Measurements from ENCODE around the gene NUP205.

The NUP205 gene

GRCh38 chr7:135645296-135645904, 87.7 kb downstream of the NUP205 start:
- Histone ChIP-seq H3K4me1 (ENCODE audit: low read length) (no peaks in the 10 kb centered on the region), H3K27me3 (ENCODE audit: low read depth, low read length) (no peaks in the 10 kb centered on the region), H3K27ac (ENCODE audit: low read length) (no peak overlapping the region), H3K4me3 (ENCODE audit: low read length) (no peak overlapping the region), H3K79me2 (ENCODE audit: low read length) (no peaks in the 10 kb centered on the region), H3K9ac (ENCODE audit: low read length) (no peak overlapping the region), H3K36me3 (replicated peaks; ENCODE audit: low read depth, low read length) (peaks cover 62% of the 10 kb centered on the region), H3K9me3 (ENCODE audit: insufficient read depth, low read length) (no peaks in the 10 kb centered on the region), H3K4me2 (ENCODE audit: low read length) (no peak overlapping the region), H4K20me1 (ENCODE audit: insufficient read depth, low read length) (no peaks in the 10 kb centered on the region), H2AFZ (ENCODE audit: low read depth, low read length) (no peak overlapping the region)
- TF ChIP-seq, protein P1, sequence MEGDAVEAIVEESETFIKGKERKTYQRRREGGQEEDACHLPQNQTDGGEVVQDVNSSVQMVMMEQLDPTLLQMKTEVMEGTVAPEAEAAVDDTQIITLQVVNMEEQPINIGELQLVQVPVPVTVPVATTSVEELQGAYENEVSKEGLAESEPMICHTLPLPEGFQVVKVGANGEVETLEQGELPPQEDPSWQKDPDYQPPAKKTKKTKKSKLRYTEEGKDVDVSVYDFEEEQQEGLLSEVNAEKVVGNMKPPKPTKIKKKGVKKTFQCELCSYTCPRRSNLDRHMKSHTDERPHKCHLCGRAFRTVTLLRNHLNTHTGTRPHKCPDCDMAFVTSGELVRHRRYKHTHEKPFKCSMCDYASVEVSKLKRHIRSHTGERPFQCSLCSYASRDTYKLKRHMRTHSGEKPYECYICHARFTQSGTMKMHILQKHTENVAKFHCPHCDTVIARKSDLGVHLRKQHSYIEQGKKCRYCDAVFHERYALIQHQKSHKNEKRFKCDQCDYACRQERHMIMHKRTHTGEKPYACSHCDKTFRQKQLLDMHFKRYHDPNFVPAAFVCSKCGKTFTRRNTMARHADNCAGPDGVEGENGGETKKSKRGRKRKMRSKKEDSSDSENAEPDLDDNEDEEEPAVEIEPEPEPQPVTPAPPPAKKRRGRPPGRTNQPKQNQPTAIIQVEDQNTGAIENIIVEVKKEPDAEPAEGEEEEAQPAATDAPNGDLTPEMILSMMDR (IDR thresholded peaks at IDR 0.05; ENCODE audit: low read depth, low read length), result peak; percentile 63
- TF ChIP-seq EZH2phosphoT487 (IDR thresholded peaks at IDR 0.05; ENCODE audit: low read depth), result no peak

DNA sequence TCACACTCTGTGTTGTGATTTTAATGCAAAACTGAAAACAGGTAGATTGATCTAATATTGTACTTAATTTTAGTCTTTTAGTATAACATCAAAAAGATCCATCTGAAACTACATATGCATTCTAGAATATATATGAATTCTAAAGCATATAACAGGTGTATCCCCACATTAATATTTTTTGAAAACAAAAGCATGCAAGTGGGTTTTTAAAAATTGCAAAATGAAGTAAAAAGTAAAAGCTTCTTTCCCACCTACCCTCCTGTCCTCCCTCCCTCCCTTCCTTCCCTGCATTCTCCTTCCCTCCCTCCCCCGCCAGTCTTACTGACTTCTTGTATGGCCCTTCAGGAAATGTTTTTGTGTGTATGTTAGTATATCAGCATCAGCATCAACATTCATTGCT, 90.0 kb downstream of the NUP205 start:
- H3K79me2 ChIP-seq (ENCODE audit: low read length), result no peaks in the 10 kb centered on the region
- no peak overlapping the region for H2AFZ ChIP-seq (ENCODE audit: low read depth, low read length)
- no peak for TF ChIP-seq EZH2phosphoT487 (IDR thresholded peaks at IDR 0.05; ENCODE audit: low read depth)
- TF ChIP-seq, protein P1 (IDR thresholded peaks at IDR 0.05; ENCODE audit: low read depth, low read length), result no peak
- no peak overlapping the region for H3K4me3 ChIP-seq (ENCODE audit: low read length)
- no peaks in the 10 kb centered on the region for H3K4me1 ChIP-seq (ENCODE audit: low read length)
- H3K9ac ChIP-seq (ENCODE audit: low read length), result no peak overlapping the region
- no peak overlapping the region for H3K27ac ChIP-seq (ENCODE audit: low read length)
- H3K36me3 ChIP-seq (replicated peaks; ENCODE audit: low read depth, low read length), result peaks cover 53% of the 10 kb centered on the region
- H4K20me1 ChIP-seq (ENCODE audit: insufficient read depth, low read length), result no peaks in the 10 kb centered on the region
- no peak overlapping the region for H3K4me2 ChIP-seq (ENCODE audit: low read length)
- H3K9me3 ChIP-seq (ENCODE audit: insufficient read depth, low read length), result no peaks in the 10 kb centered on the region
- H3K27me3 ChIP-seq (ENCODE audit: low read depth, low read length), result no peaks in the 10 kb centered on the region

DNA sequence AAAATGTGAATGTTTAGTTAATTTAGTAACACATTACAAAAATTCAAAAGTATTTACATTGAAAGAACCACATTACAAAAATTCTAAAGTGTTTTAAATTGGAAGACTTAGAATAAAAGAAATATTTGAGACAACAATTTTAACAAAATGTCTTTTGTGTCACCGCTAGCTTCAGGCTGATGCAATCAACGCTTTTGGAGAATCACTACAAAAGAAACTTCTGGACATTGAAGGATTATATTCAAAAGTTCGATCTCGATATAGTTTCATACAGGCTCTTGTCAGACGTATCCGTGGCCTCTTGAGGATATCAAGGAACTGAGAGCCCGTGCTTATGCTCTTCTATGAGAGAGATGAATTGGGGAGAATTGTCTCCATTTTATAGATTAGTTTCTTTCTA, 90.5 kb downstream of the NUP205 start:
- Histone ChIP-seq H3K9me3 (ENCODE audit: insufficient read depth, low read length) (no peaks in the 10 kb centered on the region), H2AFZ (ENCODE audit: low read depth, low read length) (no peak overlapping the region), H3K79me2 (ENCODE audit: low read length) (no peaks in the 10 kb centered on the region), H3K27ac (ENCODE audit: low read length) (no peak overlapping the region), H3K27me3 (ENCODE audit: low read depth, low read length) (no peaks in the 10 kb centered on the region), H3K4me3 (ENCODE audit: low read length) (no peak overlapping the region), H3K4me1 (ENCODE audit: low read length) (no peaks in the 10 kb centered on the region), H3K36me3 (replicated peaks; ENCODE audit: low read depth, low read length) (peaks cover 51% of the 10 kb centered on the region), H3K9ac (ENCODE audit: low read length) (no peak overlapping the region), H4K20me1 (ENCODE audit: insufficient read depth, low read length) (no peaks in the 10 kb centered on the region), H3K4me2 (ENCODE audit: low read length) (no peak overlapping the region)
- TF ChIP-seq, protein P1 (IDR thresholded peaks at IDR 0.05; ENCODE audit: low read depth, low read length), result no peak
- no peak for TF ChIP-seq EZH2phosphoT487 (IDR thresholded peaks at IDR 0.05; ENCODE audit: low read depth)

DNA sequence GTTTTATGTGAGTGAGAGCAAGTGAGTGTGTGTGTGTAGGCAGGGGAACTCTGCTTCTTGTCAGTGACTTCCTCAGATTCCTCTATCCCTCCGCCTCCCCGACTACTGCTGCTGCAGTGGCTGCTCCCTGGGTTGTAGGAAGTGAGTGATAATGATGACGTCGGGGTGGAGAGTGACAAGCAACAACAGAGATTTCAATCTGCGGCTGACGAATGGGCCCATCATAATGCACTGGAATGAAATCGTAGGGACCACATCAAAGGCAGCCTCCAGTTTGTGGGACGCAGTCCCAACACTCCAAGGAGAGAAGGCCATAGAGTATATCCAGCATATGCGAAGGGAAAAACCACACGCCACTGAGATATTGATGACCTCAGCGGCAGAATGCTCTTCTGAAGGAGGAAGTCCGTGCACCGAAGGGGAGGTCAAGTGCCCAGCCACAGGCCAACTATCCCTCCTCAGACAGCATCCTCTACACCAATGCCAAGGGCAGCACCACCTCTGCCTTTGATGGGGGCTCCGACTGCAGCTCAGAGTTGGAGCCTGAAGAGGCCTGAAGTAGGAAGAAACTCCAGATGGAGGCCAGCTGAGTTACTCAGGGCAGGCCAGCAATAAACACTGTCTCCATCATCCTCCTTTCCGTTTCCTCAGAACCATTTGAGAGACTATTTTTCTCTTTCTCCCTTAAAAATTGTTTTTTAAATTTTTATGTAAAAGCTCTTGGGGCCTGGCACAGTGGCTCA, 93.3 kb downstream of the NUP205 start:
- Histone ChIP-seq H3K4me2 (ENCODE audit: low read length) (no peak overlapping the region), H3K27me3 (ENCODE audit: low read depth, low read length) (no peaks in the 10 kb centered on the region), H2AFZ (ENCODE audit: low read depth, low read length) (no peak overlapping the region), H3K79me2 (ENCODE audit: low read length) (no peaks in the 10 kb centered on the region), H3K4me3 (ENCODE audit: low read length) (no peak overlapping the region), H3K9me3 (ENCODE audit: insufficient read depth, low read length) (no peaks in the 10 kb centered on the region), H3K27ac (ENCODE audit: low read length) (no peak overlapping the region), H3K36me3 (replicated peaks; ENCODE audit: low read depth, low read length) (peaks cover 27% of the 10 kb centered on the region), H3K4me1 (ENCODE audit: low read length) (no peaks in the 10 kb centered on the region), H4K20me1 (ENCODE audit: insufficient read depth, low read length) (no peaks in the 10 kb centered on the region), H3K9ac (ENCODE audit: low read length) (no peak overlapping the region)
- no peak for TF ChIP-seq EZH2phosphoT487 (IDR thresholded peaks at IDR 0.05; ENCODE audit: low read depth)
- TF ChIP-seq, protein P1 (IDR thresholded peaks at IDR 0.05; ENCODE audit: low read depth, low read length), result no peak
